K562 (cell line): Measurements from ENCODE around the gene ZNHIT6. TPM values are rescaled to one million over a fixed set of nuclear protein-coding genes. Genes with fewer than 3 reads are reported as not detected.

ENCODE experiments used
- ATAC-seq: fragments of 200-7000 bp; cut with Tn5 transposase; 3 replicates; pipeline ENCODE4 v1.9.1; 2020; ENCODE audit warnings: moderate library complexity
- BruUV-seq: library from RNA; stranded (reverse); fragments of 400-500 nt; replicated peaks from 2 replicates; lab custom pipeline; 2021; lab: Mats Ljungman, UMichigan
- CTCF ChIA-PET: fragments of 300-600 bp; formaldehyde crosslinking; extraction: SDS; loops from one replicate; lab custom pipeline; 2021; ENCODE audit warnings: low intra/inter-chr PET ratio; lab: Yijun Ruan, JAX
- POLR2A ChIA-PET: fragments of 300-600, 350-650 bp; sonication (Branson Sonifier 250); formaldehyde crosslinking; extraction: SDS; loops from one replicate; lab custom pipeline; 2021; ENCODE audit warnings: antibody characterized with exemption, inconsistent platforms; lab: Yijun Ruan, JAX
- DNase-seq, 4 experiments: peaks; one replicate each; pipeline versions ENCODE4 v3.0.0 to v3.0.0-alpha.2; 2011 to 2018; ENCODE audit warnings: low spot score in 3 of 4, mixed read lengths in 3 of 4; ENCODE audit errors: extremely low read depth in 1 of 4
- FAIRE-seq: peaks from 2 replicates; lab custom pipeline; 2011; peaks lifted over from hg19 to GRCh38; lab: Jason Lieb, UNC
- H2AFZ ChIP-seq: 2 replicates; pipeline ENCODE4 v1.6.0; 2011; ENCODE audit warnings: low read depth, low read length, control low read depth, inconsistent platforms
- H3K27ac ChIP-seq: fragments of 200-600 bp; 3 replicates; pipeline ENCODE4 v1.8.0; 2011; ENCODE audit warnings: low read depth, mild to moderate bottlenecking, control low read depth, inconsistent platforms, low read length, moderate library complexity, mixed read lengths; ENCODE audit errors: extremely low read depth
- H3K27me3 ChIP-seq, 2 experiments: fragments of 300-600 bp in 1 of 2; 2 replicates in 1 of 2; 3 replicates in 1 of 2; pipeline versions ENCODE4 v1.6.0 to v1.8.0; 2011; ENCODE audit warnings: inconsistent platforms in 2 of 2, low read length in 2 of 2, mild to moderate bottlenecking in 1 of 2, mixed read lengths in 1 of 2, moderate library complexity in 1 of 2; ENCODE audit not compliant: control insufficient read depth in 2 of 2, insufficient read depth in 2 of 2
- H3K36me3 ChIP-seq: fragments of 300-600 bp; 3 replicates; pipeline ENCODE4 v1.8.0; 2011; ENCODE audit warnings: mild to moderate bottlenecking, low read length, inconsistent platforms; ENCODE audit not compliant: control insufficient read depth, insufficient read depth
- H3K4me1 ChIP-seq, 2 experiments: fragments of 200-600 bp in 1 of 2; replicated peaks in 1 of 2; 2 replicates in 1 of 2; 3 replicates in 1 of 2; pipeline versions ENCODE4 v1.5.1 to v1.8.0; 2011; ENCODE audit warnings: inconsistent platforms in 2 of 2, low read length in 2 of 2, mild to moderate bottlenecking in 1 of 2, mixed read lengths in 1 of 2, moderate library complexity in 1 of 2; ENCODE audit not compliant: control insufficient read depth in 2 of 2, insufficient read depth in 2 of 2
- H3K4me2 ChIP-seq: 2 replicates; pipeline ENCODE4 v1.6.1; 2011; ENCODE audit warnings: low read length, control low read depth, inconsistent platforms, mixed read lengths; ENCODE audit not compliant: insufficient read depth
- H3K4me3 ChIP-seq: fragments of 200-600 bp; sonication (generic), shearing (Covaris generic); 2 replicates; pipeline ENCODE4 v1.5.1; 2016; ENCODE audit warnings: control low read depth, inconsistent platforms
- H3K79me2 ChIP-seq: fragments of 200-600 bp; 3 replicates; pipeline ENCODE4 v1.8.0; 2011; ENCODE audit warnings: low read length, inconsistent platforms; ENCODE audit not compliant: control insufficient read depth, insufficient read depth
- H3K9ac ChIP-seq, 2 experiments: 2 replicates each; pipeline versions ENCODE4 v1.6.0 to v1.6.1; 2011; ENCODE audit warnings: low read depth in 2 of 2, low read length in 2 of 2, control low read depth in 1 of 2, inconsistent platforms in 1 of 2, mild to moderate bottlenecking in 1 of 2, mixed read lengths in 1 of 2; ENCODE audit not compliant: insufficient read depth in 1 of 2
- H3K9me1 ChIP-seq: one replicate; pipeline ENCODE4 v1.6.0; 2011; ENCODE audit warnings: inconsistent platforms, mild to moderate bottlenecking, low read length, moderate library complexity; ENCODE audit not compliant: control insufficient read depth, insufficient read depth
- H3K9me3 ChIP-seq: replicated peaks from 2 replicates; pipeline ENCODE4 v1.5.1; 2011; ENCODE audit warnings: low read depth, low read length, inconsistent platforms; ENCODE audit not compliant: control insufficient read depth, insufficient read depth
- H4K20me1 ChIP-seq: replicated peaks from 2 replicates; pipeline ENCODE4 v1.6.1; 2011; ENCODE audit warnings: low read length, inconsistent platforms, mixed read lengths; ENCODE audit not compliant: control insufficient read depth, insufficient read depth
- CHD7 ChIP-seq: fragments of 200-600 bp; sonication (generic); IDR thresholded peaks from one replicate; pipeline ENCODE4 v1.6.1; 2012; ENCODE audit warnings: mild to moderate bottlenecking, low read depth, low read length, inconsistent platforms
- DMBX1 ChIP-seq: fragments of 250-450 bp; sonication (Bioruptor Pico); IDR thresholded peaks from 2 replicates; pipeline ENCODE4 v1.8.0; 2022; ENCODE audit warnings: inconsistent platforms, mild to moderate bottlenecking, moderate library complexity, borderline replicate concordance
- EP400 ChIP-seq: fragments of 450-650 bp; IDR thresholded peaks from 2 replicates; pipeline ENCODE4 v1.6.1; 2017; ENCODE audit warnings: antibody characterized with exemption, mild to moderate bottlenecking, moderate library complexity
- ETV5 ChIP-seq: sonication (generic); formaldehyde crosslinking; IDR thresholded peaks from 2 replicates; pipeline ENCODE4 v1.4.0; 2020; ENCODE audit warnings: low read depth, mild to moderate bottlenecking, missing genetic modification reagents
- HDAC1 ChIP-seq, 2 experiments: fragments of 450-650 bp; IDR thresholded peaks; 2 replicates each; pipeline ENCODE4 v1.6.1; 2016 to 2017; ENCODE audit warnings: inconsistent platforms in 1 of 2, mild to moderate bottlenecking in 1 of 2, moderate library complexity in 1 of 2
- HNRNPK ChIP-seq: fragments of 200-400 bp; formaldehyde crosslinking; IDR thresholded peaks from one replicate; pipeline ENCODE4 v1.6.1; 2018; ENCODE audit warnings: mild to moderate bottlenecking, low read depth, low read length; ENCODE audit not compliant: poor library complexity, severe bottlenecking
- POU5F1 ChIP-seq: fragments of 150-350 bp; IDR thresholded peaks from 2 replicates; pipeline ENCODE4 v1.6.1; 2014; ENCODE audit warnings: borderline replicate concordance, low read length, low read depth, mild to moderate bottlenecking; ENCODE audit not compliant: partially characterized antibody
- RCOR1 ChIP-seq, 2 experiments: IDR thresholded peaks; 2 replicates each; pipeline ENCODE4 v1.6.1; 2012; ENCODE audit warnings: low read depth in 2 of 2, low read length in 2 of 2, borderline replicate concordance in 1 of 2, improper control_type of control experiment in 1 of 2
- RHOXF2B ChIP-seq: fragments of 250-450 bp; sonication (Bioruptor Pico); conservative IDR thresholded peaks from 2 replicates; pipeline ENCODE4 v1.5.1; 2021
- SIRT6 ChIP-seq: IDR thresholded peaks from one replicate; pipeline ENCODE4 v1.6.1; 2012; ENCODE audit warnings: low read depth, mild to moderate bottlenecking, control low read depth, inconsistent platforms, low read length, moderate library complexity
- SMAD1 ChIP-seq: fragments of 150-350 bp; IDR thresholded peaks from 2 replicates; pipeline ENCODE4 v1.6.1; 2014; ENCODE audit warnings: low read length, low read depth; ENCODE audit not compliant: partially characterized antibody
- ZKSCAN8 ChIP-seq: fragments of 200-800 bp; sonication (Bioruptor generic); IDR thresholded peaks from 2 replicates; pipeline ENCODE4 v1.6.1; 2016; ENCODE audit warnings: missing genetic modification characterization, missing compliant biosample characterization
- ZNF431 ChIP-seq: sonication (generic); formaldehyde crosslinking; IDR thresholded peaks from 2 replicates; pipeline ENCODE4 v1.8.0; 2022; ENCODE audit warnings: mild to moderate bottlenecking, missing genetic modification reagents
- in situ Hi-C: fragments of 300-500 bp; cut with MboI; formaldehyde crosslinking; loops from 4 replicates; pipeline ENCODE4 v1.15.0; 2018; ENCODE audit warnings: inconsistent platforms, mixed read lengths
- intact Hi-C: fragments of 100-400 bp; cut with micrococcal nuclease; formaldehyde crosslinking; loops from 2 replicates; pipeline ENCODE4 v1.14.2; 2022
- polyA plus RNA-seq, 8 experiments: library from polyadenylated mRNA; depleted of rRNA in 4 of 8; stranded (reverse) in 5 of 8; unstranded in 3 of 8; fragments of >200 nt; fragmentation: Nextera tagmentation in 2 of 8; fragmentation: Illumina TruSeq in 1 of 8; extraction: Ambion mirVana in 2 of 8; extraction: Trizol in 1 of 8; gene quantifications; 2 replicates each; pipeline versions ENCODE4 v1.2.1 to v1.2.3, GENCODE V29; 2011 to 2014; ENCODE audit warnings: inconsistent platforms in 1 of 8, missing spikeins in 1 of 8
- total RNA-seq, 7 experiments: library from RNA; depleted of rRNA in 6 of 7; stranded (reverse); fragments of >200 nt in 6 of 7; fragmentation: Illumina TruSeq in 2 of 7; extraction: Trizol in 2 of 7; gene quantifications; 2 replicates each; pipeline versions ENCODE4 v1.2.1 to v1.2.3, GENCODE V29; 2011 to 2021; ENCODE audit warnings: low replicate concordance in 1 of 7

Gene ZNHIT6
- total and polyA plus RNA-seq, 9 of the 15 experiments (the other 6 are each of a cell fraction or from before 2014, with no cell fraction given): 15.4 to 37.6 (median 21.7) TPM

- H2AFZ ChIP-seq: no peak overlapping the region
- POLR2A ChIA-PET: no interaction called here
- in situ Hi-C loops (no loop called here), intact Hi-C loops (no loop called here)
- ATAC-seq (no peak), DNase-seq (no peak), FAIRE-seq (no peak)
- no peaks in the 10 kb centered on the region for H3K9me1 ChIP-seq
- H3K36me3 ChIP-seq: no peaks in the 10 kb centered on the region
- no peaks in the 10 kb centered on the region for H3K79me2 ChIP-seq
- H4K20me1 ChIP-seq: no peaks in the 10 kb centered on the region
- H3K27ac ChIP-seq: no peak overlapping the region
- H3K27me3 ChIP-seq: peaks cover 0 to 5% of the 10 kb centered on the region in 2 experiments; a peak in 2 of 5 replicates
- H3K9ac ChIP-seq: no peak overlapping the region
- H3K9me3 ChIP-seq: no peaks in the 10 kb centered on the region
- no peak overlapping the region for H3K4me2 ChIP-seq
- CTCF ChIA-PET: no interaction called here
- BruUV-seq: no TSS peak
- no peak overlapping the region for H3K4me3 ChIP-seq
- H3K4me1 ChIP-seq: peaks cover 0 to 5% of the 10 kb centered on the region in 2 experiments; a peak in 1 of 5 replicates
- TF ChIP-seq EP400 (no peak), ZKSCAN8 (no peak), ZNF431 (no peak), RCOR1 (IDR thresholded peaks at IDR 0.05; ENCODE audit: borderline replicate concordance in 1 of 2, low read depth in 2 of 2, low read length in 2 of 2) (no peak), RHOXF2B (no peak), DMBX1 (no peak), ETV5 (no peak), HDAC1 (IDR thresholded peaks at IDR 0.05) (no peak), CHD7 (no peak), POU5F1 (no peak), HNRNPK (no peak), SIRT6 (no peak), SMAD1 (no peak)
Measured at GRCh38 chr1:85609976-85610375, 98.3 kb downstream of the ZNHIT6 start.
